HCT116 (cell line): Measurements from ENCODE around the gene FNIP2. TPM values are rescaled to one million over a fixed set of nuclear protein-coding genes. Genes with fewer than 3 reads are reported as not detected.

Experiments
- ATAC-seq: fragments of 200-7000 bp; cut with Tn5 transposase; 2 replicates; pipeline ENCODE4 v1.9.1; 2020; ENCODE audit warnings: mild to moderate bottlenecking, moderate library complexity
- BruUV-seq: library from RNA; stranded (reverse); fragments of 400-500 nt; replicated peaks from 2 replicates; lab custom pipeline; 2021; lab: Mats Ljungman, UMichigan
- CTCF ChIA-PET: fragments of 300-600 bp; sonication (Branson Sonifier 250); formaldehyde crosslinking; loops from one replicate; lab custom pipeline; 2021; ENCODE audit warnings: antibody characterized with exemption; lab: Charles Lee
- POLR2A ChIA-PET: fragments of 300-600, 350-600 bp; sonication (Branson Sonifier 250); formaldehyde crosslinking; loops from one replicate; lab custom pipeline; 2021; ENCODE audit warnings: antibody characterized with exemption; lab: Charles Lee
- RAD21 ChIA-PET, 2 experiments: fragments of 300-600 bp; sonication (Branson Sonifier 250); formaldehyde crosslinking; loops; one replicate each; lab custom pipeline; 2023; ENCODE audit warnings: low total read pairs in 2 of 2; ENCODE audit not compliant: uncharacterized antibody in 2 of 2, unreplicated experiment in 2 of 2, low non-redundant PET in 1 of 2; lab: Charles Lee
- DNase-seq: peaks from one replicate; pipeline ENCODE4 v3.0.0-alpha.2; 2010; ENCODE audit warnings: low read depth, low spot score
- H2AFZ ChIP-seq: fragments of 200-600 bp; shearing (Covaris generic), sonication (generic); 2 replicates; pipeline ENCODE4 v1.6.1; 2017; ENCODE audit warnings: low read depth, mixed run types, mixed read lengths, antibody characterized with exemption, low read length; ENCODE audit not compliant: poor library complexity, severe bottlenecking
- H3K27ac ChIP-seq: 2 replicates; pipeline ENCODE4 v1.5.1; 2012; ENCODE audit warnings: low read depth, low read length
- H3K27me3 ChIP-seq: fragments of 200-600 bp; sonication (generic); 2 replicates; pipeline ENCODE4 v1.6.1; 2016; ENCODE audit warnings: mixed run types, low read length, mixed read lengths; ENCODE audit not compliant: insufficient read depth
- H3K36me3 ChIP-seq, 2 experiments: fragments of 200-500 bp in 1 of 2; fragments of 200-600 bp in 1 of 2; sonication (Bioruptor generic) in 1 of 2; sonication (generic) in 1 of 2; 2 replicates each; pipeline versions ENCODE4 v1.5.1 to v1.6.1; 2014 to 2016; ENCODE audit warnings: low read length in 2 of 2, inconsistent platforms in 1 of 2, mixed read lengths in 1 of 2, mixed run types in 1 of 2; ENCODE audit not compliant: insufficient read depth in 2 of 2, control insufficient read depth in 1 of 2
- H3K4me1 ChIP-seq, 2 experiments: fragments of 200-600 bp in 1 of 2; sonication (generic) in 1 of 2; 2 replicates each; pipeline versions ENCODE4 v1.5.1 to v1.6.1; 2012 to 2017; ENCODE audit warnings: low read length in 2 of 2, inconsistent platforms in 1 of 2, mild to moderate bottlenecking in 1 of 2, mixed read lengths in 1 of 2, mixed run types in 1 of 2, moderate library complexity in 1 of 2; ENCODE audit not compliant: insufficient read depth in 2 of 2, control insufficient read depth in 1 of 2
- H3K4me2 ChIP-seq: fragments of 200-600 bp; sonication (generic); 2 replicates; pipeline ENCODE4 v1.6.1; 2017; ENCODE audit warnings: mixed run types, low read length, mixed read lengths
- H3K4me3 ChIP-seq, 2 experiments: fragments of 200-600 bp in 1 of 2; sonication (generic) in 1 of 2; replicated peaks in 1 of 2; 2 replicates each; pipeline ENCODE4 v1.5.1; 2011 to 2016; ENCODE audit warnings: low read length in 2 of 2, control low read depth in 1 of 2, low read depth in 1 of 2, mild to moderate bottlenecking in 1 of 2, mixed read lengths in 1 of 2, mixed run types in 1 of 2
- H3K79me2 ChIP-seq: fragments of 200-600 bp; sonication (generic); 2 replicates; pipeline ENCODE4 v1.6.1; 2017; ENCODE audit warnings: mild to moderate bottlenecking, mixed run types, low read length, moderate library complexity, mixed read lengths; ENCODE audit not compliant: insufficient read depth
- H3K9ac ChIP-seq: fragments of 200-600 bp; sonication (generic); 2 replicates; pipeline ENCODE4 v1.6.1; 2016; ENCODE audit warnings: low read length, mixed read lengths
- H3K9me2 ChIP-seq: fragments of 200-600 bp; sonication (generic), shearing (Covaris generic); 2 replicates; pipeline ENCODE4 v1.6.1; 2017; ENCODE audit warnings: mixed run types, mild to moderate bottlenecking, moderate library complexity; ENCODE audit not compliant: insufficient read depth
- H3K9me3 ChIP-seq, 2 experiments: fragments of 200-500 bp in 1 of 2; fragments of 200-600 bp in 1 of 2; sonication (Bioruptor generic) in 1 of 2; sonication (generic) in 1 of 2; 2 replicates each; pipeline ENCODE4 v1.6.1; 2014 to 2017; ENCODE audit warnings: low read length in 2 of 2, mixed read lengths in 2 of 2, inconsistent platforms in 1 of 2, low read depth in 1 of 2, mild to moderate bottlenecking in 1 of 2, mixed run types in 1 of 2, moderate library complexity in 1 of 2; ENCODE audit not compliant: control insufficient read depth in 1 of 2, insufficient read depth in 1 of 2
- H4K20me1 ChIP-seq: fragments of 200-600 bp; sonication (generic), shearing (Covaris generic); 2 replicates; pipeline ENCODE4 v1.6.1; 2017; ENCODE audit warnings: mixed run types, mild to moderate bottlenecking, moderate library complexity; ENCODE audit not compliant: insufficient read depth
- CBX3 ChIP-seq: IDR thresholded peaks from 2 replicates; pipeline ENCODE4 v1.6.1; 2012; ENCODE audit warnings: low read depth
- EGR1 ChIP-seq: IDR thresholded peaks from 2 replicates; pipeline ENCODE4 v1.6.1; 2012; ENCODE audit warnings: low read depth
- ELF1 ChIP-seq: IDR thresholded peaks from 2 replicates; pipeline ENCODE4 v1.6.1; 2012; ENCODE audit warnings: low read depth, borderline replicate concordance
- EZH2 ChIP-seq: fragments of 200-600 bp; sonication (generic); IDR thresholded peaks from 2 replicates; pipeline ENCODE4 v1.6.1; 2017; ENCODE audit warnings: antibody characterized with exemption, mixed run types
- EZH2phosphoT487 ChIP-seq: fragments of 200-600 bp; IDR thresholded peaks from 2 replicates; pipeline ENCODE4 v1.6.1; 2018; ENCODE audit warnings: antibody characterized with exemption, borderline replicate concordance
- FOSL1 ChIP-seq: IDR thresholded peaks from 2 replicates; pipeline ENCODE4 v1.6.1; 2012; ENCODE audit warnings: low read depth
- JUND ChIP-seq: IDR thresholded peaks from 2 replicates; pipeline ENCODE4 v1.6.1; 2012
- MAX ChIP-seq: IDR thresholded peaks from 2 replicates; pipeline ENCODE4 v1.6.1; 2012
- POLR2A ChIP-seq: IDR thresholded peaks from 2 replicates; pipeline ENCODE4 v1.7.0; 2011; ENCODE audit warnings: borderline replicate concordance; ENCODE audit not compliant: insufficient read depth, insufficient read length; ENCODE audit errors: extremely low read depth
- POLR2AphosphoS5 ChIP-seq: IDR thresholded peaks from 2 replicates; pipeline ENCODE4 v1.6.1; 2011; ENCODE audit warnings: mild to moderate bottlenecking, low read depth, low read length, moderate library complexity
- RAD21 ChIP-seq: IDR thresholded peaks from 2 replicates; pipeline ENCODE4 v1.6.1; 2012; ENCODE audit warnings: low read depth, mild to moderate bottlenecking
- SP1 ChIP-seq: IDR thresholded peaks from 2 replicates; pipeline ENCODE4 v1.6.1; 2012; ENCODE audit warnings: low read depth
- SRF ChIP-seq: IDR thresholded peaks from 2 replicates; pipeline ENCODE4 v1.6.1; 2012; ENCODE audit warnings: low read depth
- TCF7L2 ChIP-seq: IDR thresholded peaks from 2 replicates; pipeline ENCODE4 v1.7.0; 2011; ENCODE audit warnings: borderline replicate concordance, inconsistent platforms; ENCODE audit not compliant: insufficient read depth, insufficient read length; ENCODE audit errors: extremely low read depth
- YY1 ChIP-seq: IDR thresholded peaks from 2 replicates; pipeline ENCODE4 v1.6.1; 2011; ENCODE audit warnings: low read length, low read depth, moderate library complexity, mild to moderate bottlenecking; ENCODE audit not compliant: insufficient replicate concordance; ENCODE audit errors: extremely low read depth
- ZFX ChIP-seq: fragments of 450-650 bp; IDR thresholded peaks from 2 replicates; pipeline ENCODE4 v1.6.1; 2017
- ZNF274 ChIP-seq: fragments of 200-500 bp; sonication (Bioruptor generic); IDR thresholded peaks from 2 replicates; pipeline ENCODE4 v1.6.1; 2014; ENCODE audit warnings: mild to moderate bottlenecking, low read depth, low read length, inconsistent platforms
- intact Hi-C: fragments of 100-400 bp; cut with micrococcal nuclease; formaldehyde crosslinking; loops from 2 replicates; pipeline ENCODE4 v1.10.0; 2022
- total RNA-seq: library from RNA; stranded (reverse); gene quantifications from one replicate; pipeline ENCODE4 v1.2.1, GENCODE V29; 2021; ENCODE audit not compliant: unreplicated experiment
- TF ChIP-seq, protein P1 (sequence below), 3 experiments: fragments of 200-600 bp in 1 of 3; sonication (generic) in 1 of 3; IDR thresholded peaks in 2 of 3; conservative IDR thresholded peaks in 1 of 3; 2 replicates each; pipeline ENCODE4 v1.5.1; 2012 to 2017; ENCODE audit warnings: low read depth in 2 of 3, low read length in 2 of 3, antibody characterized with exemption in 1 of 3, borderline replicate concordance in 1 of 3, control low read depth in 1 of 3, mild to moderate bottlenecking in 1 of 3, mixed read lengths in 1 of 3, mixed run types in 1 of 3, moderate library complexity in 1 of 3; ENCODE audit not compliant: insufficient read depth in 1 of 3
- TF ChIP-seq, protein P2 (sequence below): IDR thresholded peaks from 2 replicates; pipeline ENCODE4 v1.6.1; 2012
- TF ChIP-seq, protein P3 (sequence below): IDR thresholded peaks from 2 replicates; pipeline ENCODE4 v1.6.1; 2011; ENCODE audit warnings: mild to moderate bottlenecking, low read length, moderate library complexity; ENCODE audit not compliant: insufficient replicate concordance; ENCODE audit errors: extremely low read depth

FNIP2 gene
- total RNA-seq, 1 experiment from 2014 or later, result 4.8 TPM

DNA sequence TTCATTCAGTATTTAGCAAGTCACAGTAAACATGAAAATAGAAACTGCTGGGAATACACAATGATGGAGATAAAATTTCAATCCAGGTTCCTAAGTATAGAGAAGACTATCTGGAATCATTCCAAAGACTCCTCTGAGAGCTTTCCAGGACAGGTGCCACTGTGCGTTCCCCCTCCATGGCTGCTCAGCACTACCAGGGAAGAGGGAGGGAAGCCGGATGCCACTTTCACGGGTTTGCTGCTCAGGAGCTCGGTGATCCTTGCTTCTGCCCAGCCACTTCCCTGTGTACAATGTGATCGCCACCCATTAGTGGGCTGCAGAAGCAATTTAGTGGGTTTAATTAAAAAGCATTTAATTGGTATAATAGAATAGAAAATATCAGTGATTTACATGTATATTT, 94.5 kb downstream of the FNIP2 start:
- no peak for ATAC-seq
- Histone ChIP-seq H3K27me3 (no peaks in the 10 kb centered on the region), H3K79me2 (no peaks in the 10 kb centered on the region), H3K36me3 (no peaks in the 10 kb centered on the region), H2AFZ (no peak overlapping the region), H3K4me1 (no peaks in the 10 kb centered on the region), H3K4me2 (no peak overlapping the region), H3K9ac (no peak overlapping the region), H3K27ac (no peak overlapping the region), H4K20me1 (no peaks in the 10 kb centered on the region), H3K9me2 (no peaks in the 10 kb centered on the region), H3K4me3 (no peak overlapping the region), H3K9me3 (no peaks in the 10 kb centered on the region)
- RAD21 ChIA-PET, result no interaction called here
- BruUV-seq, result no TSS peak
- TF ChIP-seq, protein P1, sequence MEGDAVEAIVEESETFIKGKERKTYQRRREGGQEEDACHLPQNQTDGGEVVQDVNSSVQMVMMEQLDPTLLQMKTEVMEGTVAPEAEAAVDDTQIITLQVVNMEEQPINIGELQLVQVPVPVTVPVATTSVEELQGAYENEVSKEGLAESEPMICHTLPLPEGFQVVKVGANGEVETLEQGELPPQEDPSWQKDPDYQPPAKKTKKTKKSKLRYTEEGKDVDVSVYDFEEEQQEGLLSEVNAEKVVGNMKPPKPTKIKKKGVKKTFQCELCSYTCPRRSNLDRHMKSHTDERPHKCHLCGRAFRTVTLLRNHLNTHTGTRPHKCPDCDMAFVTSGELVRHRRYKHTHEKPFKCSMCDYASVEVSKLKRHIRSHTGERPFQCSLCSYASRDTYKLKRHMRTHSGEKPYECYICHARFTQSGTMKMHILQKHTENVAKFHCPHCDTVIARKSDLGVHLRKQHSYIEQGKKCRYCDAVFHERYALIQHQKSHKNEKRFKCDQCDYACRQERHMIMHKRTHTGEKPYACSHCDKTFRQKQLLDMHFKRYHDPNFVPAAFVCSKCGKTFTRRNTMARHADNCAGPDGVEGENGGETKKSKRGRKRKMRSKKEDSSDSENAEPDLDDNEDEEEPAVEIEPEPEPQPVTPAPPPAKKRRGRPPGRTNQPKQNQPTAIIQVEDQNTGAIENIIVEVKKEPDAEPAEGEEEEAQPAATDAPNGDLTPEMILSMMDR (IDR thresholded peaks at IDR 0.05 in 2 of 3, conservative IDR thresholded peaks at IDR 0.05 in 1 of 3; ENCODE audit: borderline replicate concordance in 1 of 3, insufficient read depth in 1 of 3, low read depth in 2 of 3, low read length in 2 of 3), result no peak
- TF ChIP-seq MAX, result no peak
- TF ChIP-seq RAD21, result no peak
- TF ChIP-seq, protein P2, sequence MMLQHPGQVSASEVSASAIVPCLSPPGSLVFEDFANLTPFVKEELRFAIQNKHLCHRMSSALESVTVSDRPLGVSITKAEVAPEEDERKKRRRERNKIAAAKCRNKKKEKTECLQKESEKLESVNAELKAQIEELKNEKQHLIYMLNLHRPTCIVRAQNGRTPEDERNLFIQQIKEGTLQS, result no peak
- no peak for TF ChIP-seq CBX3
- no peak for TF ChIP-seq JUND
- TF ChIP-seq FOSL1, result no peak
- TF ChIP-seq EZH2phosphoT487, result no peak
- no peak for TF ChIP-seq POLR2AphosphoS5
- TF ChIP-seq, protein P3, sequence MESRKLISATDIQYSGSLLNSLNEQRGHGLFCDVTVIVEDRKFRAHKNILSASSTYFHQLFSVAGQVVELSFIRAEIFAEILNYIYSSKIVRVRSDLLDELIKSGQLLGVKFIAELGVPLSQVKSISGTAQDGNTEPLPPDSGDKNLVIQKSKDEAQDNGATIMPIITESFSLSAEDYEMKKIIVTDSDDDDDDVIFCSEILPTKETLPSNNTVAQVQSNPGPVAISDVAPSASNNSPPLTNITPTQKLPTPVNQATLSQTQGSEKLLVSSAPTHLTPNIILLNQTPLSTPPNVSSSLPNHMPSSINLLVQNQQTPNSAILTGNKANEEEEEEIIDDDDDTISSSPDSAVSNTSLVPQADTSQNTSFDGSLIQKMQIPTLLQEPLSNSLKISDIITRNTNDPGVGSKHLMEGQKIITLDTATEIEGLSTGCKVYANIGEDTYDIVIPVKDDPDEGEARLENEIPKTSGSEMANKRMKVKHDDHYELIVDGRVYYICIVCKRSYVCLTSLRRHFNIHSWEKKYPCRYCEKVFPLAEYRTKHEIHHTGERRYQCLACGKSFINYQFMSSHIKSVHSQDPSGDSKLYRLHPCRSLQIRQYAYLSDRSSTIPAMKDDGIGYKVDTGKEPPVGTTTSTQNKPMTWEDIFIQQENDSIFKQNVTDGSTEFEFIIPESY, result no peak
- TF ChIP-seq YY1, result no peak
- TF ChIP-seq ZFX, result no peak
- TF ChIP-seq ELF1, result no peak
- no peak for TF ChIP-seq EGR1
- TF ChIP-seq EZH2, result no peak
- no peak for TF ChIP-seq ZNF274
- no peak for TF ChIP-seq SRF
- TF ChIP-seq POLR2A, result no peak
- no peak for TF ChIP-seq TCF7L2
- no peak for TF ChIP-seq SP1
- intact Hi-C loops, result no loop called here
- DNase-seq, result no peak
- CTCF ChIA-PET, result no interaction called here
- POLR2A ChIA-PET, result no interaction called here
